GM19372 (cell line): ENCODE data around the gene MEGF11.

Source experiments
- ATAC-seq: cut with Tn5 transposase; IDR thresholded peaks from one replicate; pipeline ENCODE4 v1.9.1; 2021; ENCODE audit warnings: mild to moderate bottlenecking, low read depth, moderate library complexity; ENCODE audit not compliant: unreplicated experiment

Gene MEGF11

GRCh38 chr15:65914981-65915925, 338.3 kb downstream of the MEGF11 start:
- ATAC-seq, result no peak

GRCh38 chr15:65914386-65914785, 339.2 kb downstream of the MEGF11 start:
- ATAC-seq, result no peak

- ATAC-seq, result no peak
These were observed 339.8 kb downstream of the MEGF11 start for GRCh38 chr15:65913631-65914199.

- no peak for ATAC-seq
These were observed 341.3 kb downstream of the MEGF11 start for GRCh38 chr15:65912235-65912634.

- ATAC-seq, result no peak
These were observed 343.2 kb downstream of the MEGF11 start for GRCh38 chr15:65910341-65910740.

- no peak for ATAC-seq
These were observed 343.7 kb downstream of the MEGF11 start for GRCh38 chr15:65909831-65910230.

- ATAC-seq, result no peak
These were observed 344.7 kb downstream of the MEGF11 start for GRCh38 chr15:65908876-65909275.

- no peak for ATAC-seq
These were observed 345.9 kb downstream of the MEGF11 start for GRCh38 chr15:65907661-65908060.

GRCh38 chr15:65906396-65906795, 347.2 kb downstream of the MEGF11 start:
- ATAC-seq, result no peak

- no peak for ATAC-seq
These were observed 349.2 kb downstream of the MEGF11 start for GRCh38 chr15:65904301-65904700.

GRCh38 chr15:65903296-65904073, 350.1 kb downstream of the MEGF11 start:
- ATAC-seq, result no peak

- ATAC-seq, result no peak
These were observed 351.2 kb downstream of the MEGF11 start for GRCh38 chr15:65902373-65902772.

- ATAC-seq, result no peak
These were observed 351.7 kb downstream of the MEGF11 start for GRCh38 chr15:65901836-65902235.

- ATAC-seq, result no peak
These were observed 352.2 kb downstream of the MEGF11 start for GRCh38 chr15:65901336-65901735.

GRCh38 chr15:65900488-65900887, 353.1 kb downstream of the MEGF11 start:
- ATAC-seq, result no peak

GRCh38 chr15:65896236-65896635, 357.3 kb downstream of the MEGF11 start:
- ATAC-seq, result no peak

- ATAC-seq, result no peak
These were observed 360.5 kb downstream of the MEGF11 start for GRCh38 chr15:65893060-65893459.

- ATAC-seq, result no peak
These were observed 364.6 kb downstream of the MEGF11 start for GRCh38 chr15:65888981-65889380.

GRCh38 chr15:65887565-65887964, 366.0 kb downstream of the MEGF11 start:
- no peak for ATAC-seq

- no peak for ATAC-seq
These were observed 367.8 kb downstream of the MEGF11 start for GRCh38 chr15:65885668-65886218.

GRCh38 chr15:65884511-65884910, 369.0 kb downstream of the MEGF11 start:
- no peak for ATAC-seq
